ENCODE results near the gene DBN1.

DBN1 gene

GRCh38 chr5:177454397-177455035 is 18.9 kb downstream of the DBN1 start:
- peak overlapping the region; percentile 65 for H3K9ac ChIP-seq (ENCODE audit: low read depth, low read length)
- H3K9me3 ChIP-seq (ENCODE audit: control insufficient read depth, insufficient read depth, low read length): no peaks in the 10 kb centered on the region
- peaks cover 7% of the 10 kb centered on the region for H3K4me1 ChIP-seq (ENCODE audit: control insufficient read depth, insufficient read depth, low read length)
- peak overlapping the region; percentile 65 for H3K4me3 ChIP-seq (ENCODE audit: low read depth, low read length)
- H3K36me3 ChIP-seq (ENCODE audit: control insufficient read depth, insufficient read depth, low read length): peaks cover 25% of the 10 kb centered on the region
- H3K27me3 ChIP-seq (ENCODE audit: control insufficient read depth, insufficient read depth, low read length): peaks cover 13% of the 10 kb centered on the region

DNA sequence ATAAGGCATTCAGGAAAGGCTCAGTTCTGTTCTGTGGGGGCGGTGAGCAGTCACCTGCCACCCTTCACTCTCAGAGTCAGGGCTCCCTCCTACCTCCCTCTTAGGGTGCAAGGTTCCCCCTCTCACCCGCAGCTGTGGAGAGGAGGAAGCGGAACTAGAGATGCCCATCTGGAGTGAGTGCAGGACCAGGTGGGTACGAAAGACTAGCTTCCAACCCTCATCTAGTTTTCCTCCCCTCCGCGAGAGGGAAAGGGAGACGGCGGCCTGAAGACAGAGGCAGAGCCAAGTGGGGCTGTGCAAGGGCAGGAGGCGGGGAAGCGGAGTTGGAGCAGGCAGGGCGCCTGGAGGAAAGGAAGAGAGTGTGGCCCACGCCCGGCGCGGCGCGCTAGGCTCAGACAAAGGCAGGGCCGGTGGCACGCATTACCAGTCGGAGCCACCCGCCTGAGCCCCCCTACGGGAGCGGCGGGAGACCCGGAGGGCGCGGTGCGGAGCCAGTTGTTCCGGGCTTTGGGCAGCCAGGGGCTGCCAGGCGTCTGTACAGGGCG is 19.5 kb downstream of the DBN1 start:
- Histone ChIP-seq H3K9ac (ENCODE audit: low read depth, low read length) (peak overlapping the region; percentile 65), H3K4me1 (ENCODE audit: control insufficient read depth, insufficient read depth, low read length) (peaks cover 7% of the 10 kb centered on the region), H3K4me3 (ENCODE audit: low read depth, low read length) (peak overlapping the region; percentile 62), H3K36me3 (ENCODE audit: control insufficient read depth, insufficient read depth, low read length) (peaks cover 20% of the 10 kb centered on the region), H3K9me3 (ENCODE audit: control insufficient read depth, insufficient read depth, low read length) (no peaks in the 10 kb centered on the region), H3K27me3 (ENCODE audit: control insufficient read depth, insufficient read depth, low read length) (peaks cover 13% of the 10 kb centered on the region)

- Histone ChIP-seq H3K4me1 (ENCODE audit: control insufficient read depth, insufficient read depth, low read length) (peaks cover 8% of the 10 kb centered on the region), H3K9ac (ENCODE audit: low read depth, low read length) (no peak overlapping the region), H3K4me3 (ENCODE audit: low read depth, low read length) (no peak overlapping the region), H3K9me3 (ENCODE audit: control insufficient read depth, insufficient read depth, low read length) (no peaks in the 10 kb centered on the region), H3K36me3 (ENCODE audit: control insufficient read depth, insufficient read depth, low read length) (peaks cover 10% of the 10 kb centered on the region), H3K27me3 (ENCODE audit: control insufficient read depth, insufficient read depth, low read length) (peaks cover 15% of the 10 kb centered on the region)
Observed at GRCh38 chr5:177452688-177453638, 20.5 kb downstream of the DBN1 start.

DNA sequence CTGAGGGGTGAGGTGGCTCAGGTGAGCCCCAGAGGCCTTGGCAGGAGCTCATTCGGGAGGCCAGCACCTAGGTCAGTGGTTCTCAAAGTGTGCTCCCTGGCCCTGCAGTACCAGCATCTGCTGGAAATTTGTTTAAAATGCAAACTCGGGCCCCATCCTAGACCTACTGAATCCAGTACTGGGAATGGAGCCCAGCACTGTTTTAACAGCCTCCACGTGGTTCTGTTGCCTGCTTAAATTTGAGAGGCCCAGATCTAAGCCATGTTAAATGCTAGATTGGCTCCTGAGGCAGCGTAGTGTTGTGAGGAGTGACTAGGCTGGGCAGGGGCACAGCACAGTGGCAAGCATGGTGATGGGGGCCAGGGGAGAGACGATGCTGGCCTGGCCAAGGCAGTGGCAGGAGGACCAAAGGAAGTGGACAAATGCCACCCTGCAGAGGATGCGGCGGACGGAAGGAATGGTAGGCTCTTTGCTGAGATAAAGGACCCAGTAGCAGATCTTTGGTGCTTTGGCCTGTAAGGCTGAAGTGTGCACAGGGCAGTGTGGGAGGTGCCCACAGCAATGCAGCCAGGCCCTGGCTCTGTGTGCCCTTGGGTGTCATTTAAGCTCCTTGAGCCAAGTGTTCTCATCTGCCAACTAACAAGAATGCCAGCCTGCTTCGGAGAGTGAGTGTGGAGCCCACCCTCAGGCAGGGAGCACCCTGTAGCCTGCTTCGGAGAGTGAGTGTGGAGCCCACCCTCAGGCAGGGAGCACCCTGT is 22.6 kb downstream of the DBN1 start:
- Histone ChIP-seq H3K9me3 (ENCODE audit: control insufficient read depth, insufficient read depth, low read length) (no peaks in the 10 kb centered on the region), H3K27me3 (ENCODE audit: control insufficient read depth, insufficient read depth, low read length) (peaks cover 18% of the 10 kb centered on the region), H3K9ac (ENCODE audit: low read depth, low read length) (no peak overlapping the region), H3K4me1 (ENCODE audit: control insufficient read depth, insufficient read depth, low read length) (peaks cover 15% of the 10 kb centered on the region), H3K4me3 (ENCODE audit: low read depth, low read length) (no peak overlapping the region), H3K36me3 (ENCODE audit: control insufficient read depth, insufficient read depth, low read length) (no peaks in the 10 kb centered on the region)

GRCh38 chr5:177449140-177450061 is 24.0 kb downstream of the DBN1 start:
- Histone ChIP-seq H3K9ac (ENCODE audit: low read depth, low read length) (peak overlapping the region; percentile 32), H3K27me3 (ENCODE audit: control insufficient read depth, insufficient read depth, low read length) (peaks cover 23% of the 10 kb centered on the region), H3K4me3 (ENCODE audit: low read depth, low read length) (no peak overlapping the region), H3K9me3 (ENCODE audit: control insufficient read depth, insufficient read depth, low read length) (no peaks in the 10 kb centered on the region), H3K4me1 (ENCODE audit: control insufficient read depth, insufficient read depth, low read length) (peaks cover 19% of the 10 kb centered on the region), H3K36me3 (ENCODE audit: control insufficient read depth, insufficient read depth, low read length) (no peaks in the 10 kb centered on the region)

DNA sequence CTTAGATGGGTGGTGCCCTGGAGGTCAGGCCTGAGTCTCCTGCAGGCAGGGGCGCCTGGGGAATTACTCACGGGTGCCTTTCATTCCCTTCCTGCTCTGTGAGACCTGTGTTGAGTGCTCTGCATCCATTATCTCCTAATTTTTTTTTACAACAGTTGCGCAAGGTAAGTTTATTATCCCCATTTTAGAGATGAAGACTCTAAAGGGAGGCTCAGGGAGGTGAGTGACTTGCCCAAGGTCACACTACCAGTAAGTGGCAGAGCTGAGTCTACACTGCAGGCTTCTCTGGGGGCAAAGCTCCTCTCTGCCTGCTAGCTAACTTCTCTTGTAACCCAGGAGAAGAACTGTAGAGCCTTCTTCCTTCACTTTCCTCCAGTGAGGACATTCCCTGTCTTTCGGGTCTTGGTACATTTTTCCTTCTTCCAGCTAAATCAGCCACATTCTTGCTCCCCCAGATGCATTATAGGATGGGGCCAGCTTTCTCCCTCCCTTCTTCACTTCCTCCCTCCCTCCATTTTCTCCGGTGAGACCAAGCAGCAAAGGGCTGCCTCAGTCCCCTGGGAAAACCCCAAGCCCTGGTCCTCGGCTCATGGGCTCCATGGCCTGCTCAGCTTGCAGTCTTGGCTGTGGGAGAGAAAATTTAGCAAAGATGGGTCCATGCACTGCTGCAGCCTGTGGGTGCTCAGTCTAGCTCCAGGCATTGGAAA is 25.0 kb downstream of the DBN1 start:
- Histone ChIP-seq H3K27me3 (ENCODE audit: control insufficient read depth, insufficient read depth, low read length) (peaks cover 18% of the 10 kb centered on the region), H3K36me3 (ENCODE audit: control insufficient read depth, insufficient read depth, low read length) (no peaks in the 10 kb centered on the region), H3K9ac (ENCODE audit: low read depth, low read length) (no peak overlapping the region), H3K4me1 (ENCODE audit: control insufficient read depth, insufficient read depth, low read length) (peaks cover 16% of the 10 kb centered on the region), H3K9me3 (ENCODE audit: control insufficient read depth, insufficient read depth, low read length) (no peaks in the 10 kb centered on the region), H3K4me3 (ENCODE audit: low read depth, low read length) (peak overlapping the region; percentile 39)

DNA sequence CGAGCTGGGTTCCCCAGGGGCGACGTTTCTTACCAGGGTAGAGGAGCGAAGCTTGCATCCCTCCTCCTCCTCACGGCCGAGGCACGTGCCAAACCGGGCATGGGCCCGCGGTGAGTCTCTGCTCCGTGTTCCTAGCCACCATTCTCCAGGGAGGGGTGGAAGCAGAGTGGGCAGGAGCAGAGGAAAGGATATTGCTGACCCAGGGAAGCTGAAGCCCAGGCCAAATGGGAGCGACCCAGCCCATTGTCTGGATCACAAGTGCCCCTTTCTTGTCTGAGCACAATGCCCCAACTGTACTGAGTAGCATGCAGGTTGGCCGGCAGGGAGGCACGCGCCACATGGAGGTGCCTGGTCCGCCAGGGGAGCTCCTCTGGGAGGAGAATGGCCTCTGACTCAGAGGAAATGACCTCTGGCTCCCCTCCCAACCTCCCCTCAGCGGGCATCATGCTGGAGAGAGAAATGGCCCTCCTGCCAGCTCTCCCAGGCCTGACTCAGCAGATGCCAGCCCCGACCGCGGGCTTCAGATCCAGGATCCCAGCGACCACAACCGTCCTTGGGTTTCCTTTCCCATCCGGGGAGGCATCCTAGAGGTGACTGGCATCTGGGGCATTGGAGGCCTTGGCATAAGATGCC is 25.7 kb downstream of the DBN1 start:
- Histone ChIP-seq H3K4me1 (ENCODE audit: control insufficient read depth, insufficient read depth, low read length) (peaks cover 14% of the 10 kb centered on the region), H3K9ac (ENCODE audit: low read depth, low read length) (no peak overlapping the region), H3K27me3 (ENCODE audit: control insufficient read depth, insufficient read depth, low read length) (peaks cover 12% of the 10 kb centered on the region), H3K4me3 (ENCODE audit: low read depth, low read length) (peak overlapping the region; percentile 39), H3K9me3 (ENCODE audit: control insufficient read depth, insufficient read depth, low read length) (no peaks in the 10 kb centered on the region), H3K36me3 (ENCODE audit: control insufficient read depth, insufficient read depth, low read length) (no peaks in the 10 kb centered on the region)

DNA sequence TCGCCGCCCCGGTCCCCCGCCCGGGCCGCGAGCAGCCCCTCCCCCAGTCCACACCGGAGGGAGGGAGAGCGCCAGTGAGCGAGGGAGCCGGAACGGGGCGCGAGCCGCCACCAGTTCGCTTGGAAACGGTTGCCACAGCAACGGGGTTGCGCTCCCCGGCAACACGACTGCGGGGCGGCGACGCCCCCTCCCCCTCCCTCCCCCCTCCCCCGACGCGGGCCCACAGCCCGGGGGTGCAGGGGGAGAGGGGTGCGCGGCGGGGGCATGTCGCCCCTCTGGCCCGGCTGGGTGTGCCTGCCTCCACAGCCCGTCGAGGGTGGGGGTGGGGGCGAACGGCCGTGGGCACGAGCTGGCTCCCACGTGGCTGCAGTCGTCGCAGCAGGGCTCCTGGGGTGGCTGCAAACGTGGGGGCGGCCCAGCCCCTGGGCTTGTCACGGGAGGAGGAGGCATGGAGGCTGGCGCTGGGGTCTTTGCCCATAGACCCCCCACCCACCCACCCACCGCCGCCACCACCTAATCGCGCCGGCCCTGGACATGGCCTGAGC is 26.3 kb downstream of the DBN1 start:
- no peak overlapping the region for H3K9ac ChIP-seq (ENCODE audit: low read depth, low read length)
- H3K4me3 ChIP-seq (ENCODE audit: low read depth, low read length): peak overlapping the region; percentile 39
- peaks cover 10% of the 10 kb centered on the region for H3K27me3 ChIP-seq (ENCODE audit: control insufficient read depth, insufficient read depth, low read length)
- no peaks in the 10 kb centered on the region for H3K9me3 ChIP-seq (ENCODE audit: control insufficient read depth, insufficient read depth, low read length)
- peaks cover 2% of the 10 kb centered on the region for H3K36me3 ChIP-seq (ENCODE audit: control insufficient read depth, insufficient read depth, low read length)
- H3K4me1 ChIP-seq (ENCODE audit: control insufficient read depth, insufficient read depth, low read length): peaks cover 12% of the 10 kb centered on the region

- H3K36me3 ChIP-seq (ENCODE audit: control insufficient read depth, insufficient read depth, low read length): peaks cover 4% of the 10 kb centered on the region
- peak within 1 kb of the TSS; percentile 79 for H3K9ac ChIP-seq (ENCODE audit: low read depth, low read length)
- H3K9me3 ChIP-seq (ENCODE audit: control insufficient read depth, insufficient read depth, low read length): no peaks in the 10 kb centered on the region
- peaks cover 12% of the 10 kb centered on the region for H3K4me1 ChIP-seq (ENCODE audit: control insufficient read depth, insufficient read depth, low read length)
- peaks cover 10% of the 10 kb centered on the region for H3K27me3 ChIP-seq (ENCODE audit: control insufficient read depth, insufficient read depth, low read length)
- peak within 1 kb of the TSS; percentile 82 for H3K4me3 ChIP-seq (ENCODE audit: low read depth, low read length)
Observed at GRCh38 chr5:177446200-177447065, 27.0 kb downstream of the DBN1 start, which contains the start of gene PRR7. Gene PRR7 (plus strand): TSS chr5:177446814. CDS start chr5:177455068, 8,254 bp downstream.
